ENCODE results near the gene NAALADL2.

DNA sequence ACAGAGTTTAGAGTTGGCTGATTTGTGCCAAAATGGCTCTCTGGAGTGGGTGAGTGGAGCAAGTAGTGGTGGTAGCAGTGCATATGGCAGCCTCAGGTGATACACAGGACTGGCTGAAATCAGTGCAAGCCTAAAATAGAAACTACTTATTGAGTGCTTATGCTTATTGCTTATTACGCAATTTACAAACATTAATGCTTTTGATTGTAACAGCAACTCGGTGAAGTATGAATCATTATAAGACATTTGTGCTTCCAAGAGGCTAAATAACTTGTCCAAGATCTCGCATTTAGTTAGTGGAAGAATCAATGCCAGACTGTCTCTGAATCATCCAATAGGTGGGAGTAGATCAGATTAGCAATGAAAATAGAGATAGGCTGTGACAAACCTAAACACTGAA lies 353.8 kb downstream of the NAALADL2 start:
- TF ChIP-seq, protein P1, sequence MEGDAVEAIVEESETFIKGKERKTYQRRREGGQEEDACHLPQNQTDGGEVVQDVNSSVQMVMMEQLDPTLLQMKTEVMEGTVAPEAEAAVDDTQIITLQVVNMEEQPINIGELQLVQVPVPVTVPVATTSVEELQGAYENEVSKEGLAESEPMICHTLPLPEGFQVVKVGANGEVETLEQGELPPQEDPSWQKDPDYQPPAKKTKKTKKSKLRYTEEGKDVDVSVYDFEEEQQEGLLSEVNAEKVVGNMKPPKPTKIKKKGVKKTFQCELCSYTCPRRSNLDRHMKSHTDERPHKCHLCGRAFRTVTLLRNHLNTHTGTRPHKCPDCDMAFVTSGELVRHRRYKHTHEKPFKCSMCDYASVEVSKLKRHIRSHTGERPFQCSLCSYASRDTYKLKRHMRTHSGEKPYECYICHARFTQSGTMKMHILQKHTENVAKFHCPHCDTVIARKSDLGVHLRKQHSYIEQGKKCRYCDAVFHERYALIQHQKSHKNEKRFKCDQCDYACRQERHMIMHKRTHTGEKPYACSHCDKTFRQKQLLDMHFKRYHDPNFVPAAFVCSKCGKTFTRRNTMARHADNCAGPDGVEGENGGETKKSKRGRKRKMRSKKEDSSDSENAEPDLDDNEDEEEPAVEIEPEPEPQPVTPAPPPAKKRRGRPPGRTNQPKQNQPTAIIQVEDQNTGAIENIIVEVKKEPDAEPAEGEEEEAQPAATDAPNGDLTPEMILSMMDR (IDR thresholded peaks at IDR 0.05): no peak
- no peak for TF ChIP-seq POLR2A (IDR thresholded peaks at IDR 0.05)

Data from body of pancreas (tissue), 4 donors.